ENCODE data around the gene CHN2.

DNA sequence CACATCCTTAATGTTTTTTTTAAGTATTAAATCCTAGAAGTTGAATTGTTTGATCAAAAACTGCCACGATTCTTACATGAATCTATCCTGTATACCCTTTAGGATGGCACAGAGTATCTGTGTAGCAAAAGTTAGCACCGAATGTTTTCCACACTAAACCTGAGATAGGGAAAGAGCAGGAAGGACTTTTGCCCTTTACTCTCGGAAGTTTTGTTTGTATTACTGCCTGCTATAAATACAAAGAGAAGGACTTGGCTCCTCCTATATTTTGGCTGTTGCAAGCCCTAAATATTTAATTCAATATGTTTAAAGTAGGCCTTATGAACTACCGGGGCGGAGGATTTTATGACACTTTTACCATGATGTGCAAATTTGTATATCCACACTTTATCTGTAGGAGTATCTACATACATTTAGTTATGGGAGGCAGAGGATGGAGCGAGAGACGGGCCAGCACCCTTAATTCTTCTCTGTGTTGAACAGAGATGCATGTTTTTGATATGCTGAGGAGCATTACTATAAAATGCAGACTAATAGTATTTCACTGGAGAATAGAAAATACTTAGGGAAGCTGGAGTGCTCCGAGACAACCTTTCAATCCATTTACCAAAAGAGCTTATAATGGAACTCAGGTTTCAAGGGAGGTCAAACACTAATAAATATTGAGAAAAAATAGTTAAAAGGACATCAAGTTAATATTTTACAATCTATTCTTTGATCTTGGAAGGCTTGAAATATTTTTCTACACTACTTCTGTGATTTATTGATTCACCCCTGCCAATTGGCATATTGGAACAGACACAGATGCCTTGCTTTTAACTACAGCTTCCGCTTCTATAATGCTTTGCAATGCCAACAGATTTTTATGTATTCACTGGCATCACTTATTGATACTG lies 97.4 kb downstream of the CHN2 start:
- TF ChIP-seq MYBL2 (CRISPR knock-in tag; IDR thresholded peaks at IDR 0.05) (no peak), NR2C2 (CRISPR knock-in tag; IDR thresholded peaks at IDR 0.05) (no peak), TP53 (CRISPR knock-in tag; IDR thresholded peaks at IDR 0.05) (no peak), SP1 (CRISPR knock-in tag; conservative IDR thresholded peaks at IDR 0.05) (no peak), ZNF263 (CRISPR knock-in tag; IDR thresholded peaks at IDR 0.05; ENCODE audit: low read depth) (no peak), ZBTB21 (CRISPR knock-in tag; IDR thresholded peaks at IDR 0.05; ENCODE audit: borderline replicate concordance) (no peak), USF2 (CRISPR knock-in tag; IDR thresholded peaks at IDR 0.05) (no peak), E2F5 (CRISPR knock-in tag; IDR thresholded peaks at IDR 0.05) (no peak), FOXK1 (CRISPR knock-in tag; IDR thresholded peaks at IDR 0.05) (no peak)
- TF ChIP-seq, protein P1, sequence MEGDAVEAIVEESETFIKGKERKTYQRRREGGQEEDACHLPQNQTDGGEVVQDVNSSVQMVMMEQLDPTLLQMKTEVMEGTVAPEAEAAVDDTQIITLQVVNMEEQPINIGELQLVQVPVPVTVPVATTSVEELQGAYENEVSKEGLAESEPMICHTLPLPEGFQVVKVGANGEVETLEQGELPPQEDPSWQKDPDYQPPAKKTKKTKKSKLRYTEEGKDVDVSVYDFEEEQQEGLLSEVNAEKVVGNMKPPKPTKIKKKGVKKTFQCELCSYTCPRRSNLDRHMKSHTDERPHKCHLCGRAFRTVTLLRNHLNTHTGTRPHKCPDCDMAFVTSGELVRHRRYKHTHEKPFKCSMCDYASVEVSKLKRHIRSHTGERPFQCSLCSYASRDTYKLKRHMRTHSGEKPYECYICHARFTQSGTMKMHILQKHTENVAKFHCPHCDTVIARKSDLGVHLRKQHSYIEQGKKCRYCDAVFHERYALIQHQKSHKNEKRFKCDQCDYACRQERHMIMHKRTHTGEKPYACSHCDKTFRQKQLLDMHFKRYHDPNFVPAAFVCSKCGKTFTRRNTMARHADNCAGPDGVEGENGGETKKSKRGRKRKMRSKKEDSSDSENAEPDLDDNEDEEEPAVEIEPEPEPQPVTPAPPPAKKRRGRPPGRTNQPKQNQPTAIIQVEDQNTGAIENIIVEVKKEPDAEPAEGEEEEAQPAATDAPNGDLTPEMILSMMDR (IDR thresholded peaks at IDR 0.05): no peak
- TF ChIP-seq, protein P2, sequence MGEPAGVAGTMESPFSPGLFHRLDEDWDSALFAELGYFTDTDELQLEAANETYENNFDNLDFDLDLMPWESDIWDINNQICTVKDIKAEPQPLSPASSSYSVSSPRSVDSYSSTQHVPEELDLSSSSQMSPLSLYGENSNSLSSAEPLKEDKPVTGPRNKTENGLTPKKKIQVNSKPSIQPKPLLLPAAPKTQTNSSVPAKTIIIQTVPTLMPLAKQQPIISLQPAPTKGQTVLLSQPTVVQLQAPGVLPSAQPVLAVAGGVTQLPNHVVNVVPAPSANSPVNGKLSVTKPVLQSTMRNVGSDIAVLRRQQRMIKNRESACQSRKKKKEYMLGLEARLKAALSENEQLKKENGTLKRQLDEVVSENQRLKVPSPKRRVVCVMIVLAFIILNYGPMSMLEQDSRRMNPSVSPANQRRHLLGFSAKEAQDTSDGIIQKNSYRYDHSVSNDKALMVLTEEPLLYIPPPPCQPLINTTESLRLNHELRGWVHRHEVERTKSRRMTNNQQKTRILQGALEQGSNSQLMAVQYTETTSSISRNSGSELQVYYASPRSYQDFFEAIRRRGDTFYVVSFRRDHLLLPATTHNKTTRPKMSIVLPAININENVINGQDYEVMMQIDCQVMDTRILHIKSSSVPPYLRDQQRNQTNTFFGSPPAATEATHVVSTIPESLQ (CRISPR knock-in tag; IDR thresholded peaks at IDR 0.05): no peak
- TF ChIP-seq, protein P3, sequence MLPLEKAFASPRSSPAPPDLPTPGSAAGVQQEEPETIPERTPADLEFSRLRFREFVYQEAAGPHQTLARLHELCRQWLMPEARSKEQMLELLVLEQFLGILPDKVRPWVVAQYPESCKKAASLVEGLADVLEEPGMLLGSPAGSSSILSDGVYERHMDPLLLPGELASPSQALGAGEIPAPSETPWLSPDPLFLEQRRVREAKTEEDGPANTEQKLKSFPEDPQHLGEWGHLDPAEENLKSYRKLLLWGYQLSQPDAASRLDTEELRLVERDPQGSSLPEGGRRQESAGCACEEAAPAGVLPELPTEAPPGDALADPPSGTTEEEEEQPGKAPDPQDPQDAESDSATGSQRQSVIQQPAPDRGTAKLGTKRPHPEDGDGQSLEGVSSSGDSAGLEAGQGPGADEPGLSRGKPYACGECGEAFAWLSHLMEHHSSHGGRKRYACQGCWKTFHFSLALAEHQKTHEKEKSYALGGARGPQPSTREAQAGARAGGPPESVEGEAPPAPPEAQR (CRISPR knock-in tag; IDR thresholded peaks at IDR 0.05): no peak
- TF ChIP-seq, protein P4, sequence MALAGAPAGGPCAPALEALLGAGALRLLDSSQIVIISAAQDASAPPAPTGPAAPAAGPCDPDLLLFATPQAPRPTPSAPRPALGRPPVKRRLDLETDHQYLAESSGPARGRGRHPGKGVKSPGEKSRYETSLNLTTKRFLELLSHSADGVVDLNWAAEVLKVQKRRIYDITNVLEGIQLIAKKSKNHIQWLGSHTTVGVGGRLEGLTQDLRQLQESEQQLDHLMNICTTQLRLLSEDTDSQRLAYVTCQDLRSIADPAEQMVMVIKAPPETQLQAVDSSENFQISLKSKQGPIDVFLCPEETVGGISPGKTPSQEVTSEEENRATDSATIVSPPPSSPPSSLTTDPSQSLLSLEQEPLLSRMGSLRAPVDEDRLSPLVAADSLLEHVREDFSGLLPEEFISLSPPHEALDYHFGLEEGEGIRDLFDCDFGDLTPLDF (CRISPR knock-in tag; IDR thresholded peaks at IDR 0.05): no peak
- TF ChIP-seq, protein P5, sequence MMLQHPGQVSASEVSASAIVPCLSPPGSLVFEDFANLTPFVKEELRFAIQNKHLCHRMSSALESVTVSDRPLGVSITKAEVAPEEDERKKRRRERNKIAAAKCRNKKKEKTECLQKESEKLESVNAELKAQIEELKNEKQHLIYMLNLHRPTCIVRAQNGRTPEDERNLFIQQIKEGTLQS (CRISPR knock-in tag; conservative IDR thresholded peaks at IDR 0.05): no peak

Measured in WTC11 (cell line).